Testis (tissue), 3 donors: ENCODE measurements around the gene GAPVD1. TPM values are rescaled to one million over a fixed set of nuclear protein-coding genes. Genes with fewer than 3 reads are reported as not detected.

ENCODE experiments used
- DNase-seq: peaks from one replicate; pipeline ENCODE4 v3.0.0-alpha.2; 2019
- H3K27ac ChIP-seq, 2 donors: fragments of 200-600 bp; sonication (generic); one replicate each; pipeline ENCODE4 v1.5.1; 2019
- H3K27me3 ChIP-seq: fragments of 200-600 bp; sonication (generic); one replicate; pipeline ENCODE4 v1.5.1; 2019
- H3K36me3 ChIP-seq: fragments of 200-600 bp; sonication (generic); one replicate; pipeline ENCODE4 v1.5.1; 2017; ENCODE audit warnings: low read depth; ENCODE audit errors: missing control alignments
- H3K4me1 ChIP-seq: fragments of 200-600 bp; sonication (generic); one replicate; pipeline ENCODE4 v1.5.1; 2019
- H3K4me3 ChIP-seq, 2 donors: fragments of 200-600 bp; sonication (generic); one replicate each; pipeline ENCODE4 v1.5.1; 2017 to 2019
- H3K9me3 ChIP-seq: fragments of 200-600 bp; sonication (generic); one replicate; pipeline ENCODE4 v1.5.1; 2017
- CTCF ChIP-seq, 3 experiments: fragments of 450-650 bp in 2 of 3; fragments of 200-600 bp in 1 of 3; sonication (generic) in 1 of 3; IDR thresholded peaks; one replicate each; pipeline ENCODE4 v1.5.1; 2016 to 2019; ENCODE audit warnings: antibody characterized with exemption in 3 of 3, mild to moderate bottlenecking in 2 of 3, moderate library complexity in 1 of 3
- POLR2A ChIP-seq: fragments of 450-650 bp; IDR thresholded peaks from one replicate; pipeline ENCODE4 v1.6.1; 2017; ENCODE audit warnings: antibody characterized with exemption, mild to moderate bottlenecking, moderate library complexity
- WGBS, 2 donors: methylation state at CpG; one replicate each; pipeline ENCODE4 v1.1.5; 2018; 5-methylcytosine and 5-hydroxymethylcytosine counted together
- intact Hi-C: fragments of 100-400 bp; cut with DNase I; formaldehyde crosslinking; loops from one replicate; pipeline ENCODE4 v1.15.1; 2023; ENCODE audit warnings: low total_unique reads
- polyA plus RNA-seq: library from polyadenylated mRNA; stranded (reverse); fragments of 350-450 nt; fragmentation: Illumina TruSeq; extraction: RNeasy Lipid Tissue Mini Kit (QIAGEN cat#74804); gene quantifications from one replicate; pipeline ENCODE4 v1.2.3, GENCODE V29; 2014; ENCODE audit warnings: low read depth, low replicate concordance; ENCODE audit not compliant: insufficient read depth
- total RNA-seq, 2 donors: library from RNA; depleted of rRNA; stranded (reverse); fragments of >200 nt; gene quantifications; one replicate each; pipeline ENCODE4 v1.2.3, GENCODE V29; 2016

The GAPVD1 gene
- total and polyA plus RNA-seq, 3 donors from 2014 or later: 76.9 to 82.3 (median 80.0) TPM

GRCh38 chr9:125393426-125393825 lies 131.8 kb downstream of the GAPVD1 start:
- no peak for TF ChIP-seq CTCF (IDR thresholded peaks at IDR 0.05)
- TF ChIP-seq POLR2A: no peak
- H3K27me3 ChIP-seq: no peaks in the 10 kb centered on the region
- H3K4me1 ChIP-seq: no peaks in the 10 kb centered on the region
- WGBS, 2 donors: 91 to 93% methylated on average over 3 of the region's 3 CpGs
- H3K27ac ChIP-seq: no peak overlapping the region
- DNase-seq: no peak
- no peaks in the 10 kb centered on the region for H3K9me3 ChIP-seq
- intact Hi-C loops: no loop called here
- no peak overlapping the region for H3K4me3 ChIP-seq
- H3K36me3 ChIP-seq: no peaks in the 10 kb centered on the region

- TF ChIP-seq CTCF (IDR thresholded peaks at IDR 0.05) (no peak), POLR2A (no peak)
- Histone ChIP-seq H3K9me3 (no peaks in the 10 kb centered on the region), H3K36me3 (no peaks in the 10 kb centered on the region), H3K4me3 (no peak overlapping the region), H3K27ac (no peak overlapping the region), H3K4me1 (no peaks in the 10 kb centered on the region), H3K27me3 (no peaks in the 10 kb centered on the region)
- DNase-seq: no peak
- intact Hi-C loops: loop anchor here (5.0 kb wide), 1 partner anchor 831 kb away; no protein-coding TSS in a partner anchor
- 88 to 99% methylated on average over 6 of the region's 6 CpGs for WGBS, 2 donors
Measured at GRCh38 chr9:125396799-125397198, 135.2 kb downstream of the GAPVD1 start.

GRCh38 chr9:125397736-125398135 lies 136.1 kb downstream of the GAPVD1 start:
- 65 to 79% methylated on average over 9 to 11 of the region's 11 CpGs for WGBS, 2 donors

GRCh38 chr9:125398243-125398642 lies 136.6 kb downstream of the GAPVD1 start:
- no peak overlapping the region for H3K4me3 ChIP-seq
- no peak for DNase-seq
- WGBS, 2 donors: 91 to 98% methylated on average over 1 of the region's 1 CpG
- no peaks in the 10 kb centered on the region for H3K4me1 ChIP-seq
- no peaks in the 10 kb centered on the region for H3K27me3 ChIP-seq
- H3K36me3 ChIP-seq: no peaks in the 10 kb centered on the region
- intact Hi-C loops: loop anchor here (5.0 kb wide), 1 partner anchor 829 kb away; no protein-coding TSS in a partner anchor
- H3K9me3 ChIP-seq: no peaks in the 10 kb centered on the region
- TF ChIP-seq POLR2A (no peak), CTCF (IDR thresholded peaks at IDR 0.05) (no peak)
- no peak overlapping the region for H3K27ac ChIP-seq

More at GRCh38 chr9:125397736-125398135, 136.1 kb downstream of the GAPVD1 start:
- Histone ChIP-seq H3K36me3 (no peaks in the 10 kb centered on the region), H3K27ac (no peak overlapping the region), H3K4me1 (no peaks in the 10 kb centered on the region), H3K27me3 (no peaks in the 10 kb centered on the region), H3K9me3 (no peaks in the 10 kb centered on the region), H3K4me3 (no peak overlapping the region)
- TF ChIP-seq CTCF (IDR thresholded peaks at IDR 0.05) (no peak), POLR2A (no peak)
- no peak for DNase-seq
- intact Hi-C loops: loop anchor here (5.0 kb wide), 1 partner anchor 830 kb away; no protein-coding TSS in a partner anchor

- intact Hi-C loops: loop anchor here (5.0 kb wide), 1 partner anchor 828 kb away; no protein-coding TSS in a partner anchor
- Histone ChIP-seq H3K27me3 (no peaks in the 10 kb centered on the region), H3K36me3 (no peaks in the 10 kb centered on the region), H3K9me3 (no peaks in the 10 kb centered on the region), H3K4me1 (no peaks in the 10 kb centered on the region), H3K4me3 (peak overlapping the region in 1 of 2 donors; percentile 24), H3K27ac (no peak overlapping the region)
- DNase-seq: peak; percentile 69
- no peak for TF ChIP-seq CTCF (IDR thresholded peaks at IDR 0.05)
- TF ChIP-seq POLR2A: no peak
- WGBS, 2 donors: 58 to 74% methylated on average over 12 of the region's 12 CpGs
Measured at GRCh38 chr9:125399165-125399564, 137.5 kb downstream of the GAPVD1 start.
